Measurements from ENCODE around the gene HAO2.
"Not testable (repeated sequence)": the region's sequence is repeated elsewhere in the genome, so short reads cannot be mapped to it uniquely, and the experiment has no call there.

HAO2 gene

DNA sequence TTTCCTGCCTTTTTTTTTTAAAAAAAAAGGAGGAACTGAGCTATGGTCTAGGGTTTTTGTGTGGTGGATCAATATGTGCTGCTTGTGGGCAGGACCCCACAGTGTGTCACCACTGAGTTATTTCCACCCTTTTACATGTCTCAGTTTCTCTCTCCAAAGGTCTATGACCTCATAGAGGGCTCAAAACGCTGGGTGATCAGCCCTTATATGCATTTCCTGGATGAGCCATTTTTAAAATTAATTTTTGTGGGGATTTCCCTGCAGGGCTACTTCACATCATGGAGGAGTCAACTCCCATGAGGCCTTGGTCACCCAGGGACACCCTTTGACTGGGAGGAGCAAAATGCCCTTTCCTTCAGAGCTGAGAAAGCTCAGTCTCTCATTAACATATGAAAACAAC, 20.7 kb upstream of the HAO2 start:
- DNase-seq = no peak

DNA sequence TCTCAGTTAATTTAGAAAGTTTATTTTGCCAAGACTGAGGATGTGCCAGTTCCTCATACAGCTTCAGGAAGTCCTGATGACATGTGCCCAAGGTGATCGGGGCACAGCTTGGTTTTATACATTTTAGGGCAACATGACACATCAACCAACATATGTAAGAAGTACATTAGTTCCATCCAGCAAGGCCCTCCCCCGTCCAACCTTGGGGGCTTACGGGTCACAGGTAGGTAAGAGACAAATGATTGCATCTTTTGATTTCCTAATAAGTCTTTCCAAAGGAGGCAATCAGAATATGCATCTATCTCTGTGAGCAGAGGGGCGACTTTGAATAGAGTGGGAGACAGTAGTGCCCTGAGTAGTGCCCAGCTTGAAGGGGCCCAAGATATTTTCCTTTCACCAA, 19.6 kb upstream of the HAO2 start:
- DNase-seq = no peak

DNA sequence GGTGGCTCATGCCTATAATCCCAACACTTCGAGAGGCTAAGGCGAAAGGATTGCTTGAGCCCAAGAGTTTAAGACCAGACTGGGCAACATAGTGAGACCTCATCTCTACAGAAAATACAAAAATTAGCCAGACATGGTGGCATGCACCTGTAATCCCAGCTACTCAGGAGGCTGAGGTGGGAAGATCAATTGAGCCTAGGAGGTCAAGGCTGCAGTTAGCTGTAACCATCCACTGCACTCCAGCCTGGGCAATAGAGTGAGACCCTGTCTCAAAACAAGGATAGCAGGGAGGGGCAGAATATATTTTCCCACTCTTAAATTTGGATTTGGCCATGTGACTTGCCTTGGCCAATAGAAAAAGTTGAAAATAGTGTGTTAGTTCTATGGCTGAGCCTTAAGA, 17.7 kb upstream of the HAO2 start:
- not testable (repeated sequence) for DNase-seq

DNA sequence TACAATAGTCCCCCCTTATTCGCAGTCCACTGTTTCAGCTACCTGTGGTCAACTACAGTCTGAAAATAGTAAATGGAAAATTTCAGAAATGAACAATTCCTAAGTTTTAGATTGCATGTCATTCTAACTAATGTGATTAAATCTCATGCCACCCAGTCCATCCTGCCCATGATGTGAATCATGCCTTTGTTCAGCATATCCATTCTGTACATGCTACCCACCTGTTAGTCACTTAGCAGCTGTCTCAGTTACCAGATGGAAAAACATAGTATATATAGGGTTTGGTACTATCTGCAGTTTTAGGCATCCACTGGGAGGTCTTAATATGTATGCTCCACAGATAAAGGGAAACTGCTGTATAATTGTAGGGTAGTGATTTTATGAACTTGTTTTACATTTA, 16.6 kb upstream of the HAO2 start:
- no peak for DNase-seq

DNA sequence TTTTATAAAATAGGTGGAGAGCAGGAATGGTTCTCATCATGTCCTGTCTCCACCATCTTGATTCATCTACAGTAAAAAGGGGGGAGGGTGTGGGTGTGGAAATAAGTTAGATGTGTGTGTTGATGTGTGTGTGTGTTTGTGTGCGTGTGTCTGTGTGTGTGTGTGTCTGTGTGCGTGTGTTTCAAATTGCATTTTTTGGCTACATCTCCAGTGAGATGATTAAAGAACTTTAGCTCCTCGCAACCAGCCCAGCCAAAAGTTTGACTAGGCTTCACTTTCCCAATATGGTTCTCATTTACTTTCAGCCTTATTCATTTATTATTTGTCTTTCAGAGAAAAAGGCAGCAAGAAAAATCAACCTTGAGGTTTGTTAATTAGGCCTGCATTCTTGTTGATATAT, 14.7 kb upstream of the HAO2 start:
- no peak for DNase-seq

DNA sequence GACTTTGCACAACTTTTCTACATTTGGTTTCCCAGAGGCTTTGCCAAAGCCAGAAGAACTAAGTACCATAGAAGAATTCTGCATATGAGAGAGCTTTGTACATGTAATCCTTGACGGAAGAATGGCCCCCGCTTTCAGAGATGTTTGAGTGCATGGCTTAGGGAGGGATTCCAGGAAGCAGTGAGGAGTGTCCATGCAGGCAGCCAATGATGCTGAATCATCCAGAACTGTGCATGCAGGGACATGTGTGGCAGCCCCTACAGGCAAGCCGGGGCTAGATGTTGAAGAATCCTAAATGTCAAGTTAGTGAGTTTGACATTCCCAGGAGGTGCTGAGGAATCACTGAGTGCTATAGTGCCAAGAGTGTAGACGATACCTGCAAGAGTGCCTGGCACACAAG, 9.9 kb upstream of the HAO2 start:
- DNase-seq = no peak

DNA sequence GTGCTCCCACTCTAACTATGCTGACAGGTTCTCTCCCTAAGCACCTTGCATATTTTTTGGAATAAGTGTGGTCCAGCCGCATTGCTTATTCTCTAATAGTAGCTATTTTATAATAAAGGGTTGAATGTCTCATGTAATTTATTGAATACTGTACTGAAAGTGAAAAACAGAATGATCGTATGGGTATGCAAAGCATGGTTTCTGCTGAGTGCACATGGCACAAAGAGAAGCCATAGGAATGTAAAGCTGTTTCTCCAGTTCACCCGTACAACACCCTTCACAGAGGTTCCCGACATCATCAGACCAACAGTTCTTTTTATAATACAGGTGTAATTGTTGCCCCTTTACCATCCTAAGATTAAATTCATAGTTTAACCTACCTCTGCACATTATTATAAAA, 8.9 kb upstream of the HAO2 start:
- no peak for DNase-seq

DNA sequence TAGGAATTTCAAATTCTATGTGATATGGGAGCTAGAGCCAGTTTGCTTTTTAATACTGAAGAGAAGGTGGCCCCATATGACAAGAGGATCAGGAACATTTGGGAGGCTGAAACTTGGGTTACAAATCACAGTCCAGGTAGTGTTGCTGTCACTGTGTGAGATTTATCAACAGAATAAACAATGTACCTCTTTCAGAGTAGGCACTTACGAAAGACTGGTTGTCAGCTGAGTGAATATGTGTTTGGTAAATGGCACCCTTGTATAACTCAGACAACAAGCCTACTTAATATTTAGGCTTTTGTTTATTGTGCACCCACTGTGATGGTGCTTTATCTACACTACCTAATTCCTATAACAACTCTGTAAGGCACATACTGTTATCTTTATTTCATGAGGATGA, 7.4 kb upstream of the HAO2 start:
- DNase-seq = no peak

DNA sequence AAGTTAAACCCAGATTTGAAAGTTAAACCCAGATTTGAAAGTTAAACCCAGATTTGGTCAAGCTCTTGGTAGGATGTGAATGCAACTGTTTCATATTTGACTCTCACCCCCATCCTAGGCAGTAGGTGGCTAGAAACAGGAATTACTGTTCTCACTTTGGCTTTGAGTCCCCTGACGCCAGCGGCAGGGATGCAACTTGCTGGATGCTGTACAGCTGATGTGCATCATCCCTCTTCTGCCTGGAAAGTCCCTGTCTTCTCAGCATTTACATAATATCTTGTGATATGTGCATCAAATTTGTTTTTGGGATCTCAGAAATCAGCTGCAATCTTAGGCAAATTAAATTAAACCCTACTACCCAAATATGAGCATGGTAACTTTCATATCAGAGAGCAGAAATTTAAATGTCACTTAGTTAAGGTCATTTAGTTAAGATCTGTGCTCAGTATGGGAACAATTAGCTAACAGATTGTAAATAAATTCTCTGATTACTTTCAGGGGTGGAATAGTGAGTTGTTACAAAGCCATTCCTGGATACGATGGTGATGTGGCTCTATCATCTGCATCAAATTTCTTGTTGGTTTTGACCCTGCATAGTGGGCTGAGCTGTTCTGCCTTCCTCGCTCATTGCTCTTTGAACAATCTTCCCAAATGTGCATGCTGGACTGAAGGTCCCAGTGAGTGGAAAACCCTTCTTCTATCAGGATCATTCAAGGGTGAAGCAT, 6.8 kb upstream of the HAO2 start:
- DNase-seq = no peak

DNA sequence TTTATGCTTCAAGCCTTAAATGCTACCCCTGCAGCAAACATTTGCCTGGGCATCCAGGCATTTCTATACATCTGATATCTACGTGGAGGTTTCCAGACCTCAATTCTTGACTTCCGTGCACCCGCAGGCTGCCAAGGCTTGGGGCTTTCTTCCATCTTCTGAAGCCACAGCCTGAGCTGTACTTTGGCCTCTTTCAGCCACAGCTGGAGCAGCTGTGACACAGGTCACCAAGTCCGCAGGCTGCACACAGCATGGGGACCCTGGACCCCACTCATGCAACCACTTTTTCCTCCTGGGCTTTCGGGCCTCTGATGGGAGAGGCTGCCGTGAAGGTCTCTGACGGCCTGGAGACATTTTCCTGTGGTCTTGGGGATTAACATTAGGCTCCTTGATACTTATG, 5.4 kb upstream of the HAO2 start:
- no peak for DNase-seq

DNA sequence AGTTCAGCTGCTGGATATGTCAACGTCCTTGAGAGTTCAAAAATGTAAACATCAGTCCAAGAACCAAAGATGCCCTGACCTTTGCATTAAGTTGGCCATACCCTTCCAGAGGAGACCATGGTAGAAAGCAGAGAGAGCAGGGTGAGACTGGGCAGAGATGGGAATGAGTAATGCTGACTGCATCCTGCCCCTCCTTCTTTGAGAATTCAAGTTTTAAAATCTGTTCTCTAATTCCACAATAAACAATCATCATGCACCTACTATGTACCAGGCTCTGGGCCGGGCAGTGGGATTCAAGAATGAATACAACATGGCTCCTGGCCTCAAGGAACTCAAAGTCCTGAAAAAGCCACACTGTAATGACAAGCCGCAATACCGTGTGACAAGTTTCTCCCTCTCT, 3.9 kb upstream of the HAO2 start:
- DNase-seq = no peak

DNA sequence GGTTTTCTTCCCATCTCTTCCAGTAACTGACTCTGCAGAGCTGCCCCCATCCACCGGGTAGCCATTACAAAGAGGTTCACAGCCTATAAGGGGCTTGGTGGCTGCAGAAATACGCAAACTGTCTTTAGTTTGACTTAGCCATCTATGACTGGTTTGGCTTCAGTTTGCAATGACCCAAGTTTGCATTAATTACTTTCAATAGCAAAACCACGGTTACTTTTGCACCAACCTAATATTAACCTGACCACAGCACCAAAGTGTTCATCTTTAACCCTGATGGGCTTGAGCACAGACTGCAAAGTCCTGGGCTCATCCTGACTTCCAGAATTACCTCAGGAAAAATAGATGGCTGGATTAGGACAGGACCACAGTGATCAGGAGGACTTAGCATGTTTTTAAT, 2.2 kb upstream of the HAO2 start:
- DNase-seq = no peak

DNA sequence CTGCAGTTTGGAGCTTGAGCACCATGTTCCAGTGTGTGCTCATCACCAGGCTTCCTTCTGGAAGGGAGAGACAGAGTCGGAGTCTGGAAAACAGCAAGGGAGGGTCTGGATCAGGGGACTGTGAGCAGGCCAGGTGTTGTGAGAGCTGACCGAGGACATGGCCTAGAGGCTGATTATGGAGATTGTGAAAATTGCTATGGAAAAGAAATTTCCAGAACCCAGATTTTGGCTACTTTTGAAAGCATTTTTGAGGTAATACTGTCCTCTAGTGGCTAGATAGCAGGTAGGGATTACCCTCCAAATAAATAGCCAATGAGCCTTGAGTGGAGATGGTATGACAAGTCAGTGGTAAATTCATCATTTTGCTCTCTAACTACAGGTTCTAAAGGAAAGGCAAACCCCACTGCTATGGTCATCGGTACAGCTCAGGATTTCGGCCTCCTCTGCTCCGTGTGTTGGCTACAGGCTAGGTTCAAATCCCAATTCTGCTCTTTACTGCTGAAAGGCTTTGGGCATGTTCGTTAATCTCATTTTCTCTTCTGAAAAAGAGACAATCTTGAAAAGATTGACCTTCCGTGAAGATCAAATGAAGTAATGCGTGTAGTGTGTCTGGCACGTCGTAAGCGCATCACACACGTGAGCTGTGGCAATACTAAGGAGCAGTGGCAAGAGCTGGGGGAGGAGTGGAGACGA, 1.0 kb upstream of the HAO2 start:
- DNase-seq = no peak

DNA sequence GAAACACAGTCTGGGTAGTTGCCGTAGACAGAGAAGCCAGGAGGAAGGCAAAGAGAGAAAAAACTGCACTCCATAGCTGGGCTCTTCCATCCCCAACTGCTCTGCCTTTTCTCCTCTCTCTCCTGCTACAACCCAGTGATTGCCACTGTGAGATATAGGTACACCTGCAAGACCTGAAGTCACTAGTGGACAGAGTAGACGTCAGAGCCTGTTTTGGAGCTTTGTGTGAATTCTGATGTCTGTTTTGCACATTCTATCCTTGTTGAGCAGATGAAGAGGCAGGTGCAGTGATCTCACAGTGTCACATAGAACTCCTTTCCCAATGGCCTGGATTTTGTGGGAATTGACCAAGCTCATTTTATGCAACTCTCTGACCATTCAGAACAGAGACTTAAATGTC, 2.2 kb downstream of the HAO2 start:
- DNase-seq = no peak

DNA sequence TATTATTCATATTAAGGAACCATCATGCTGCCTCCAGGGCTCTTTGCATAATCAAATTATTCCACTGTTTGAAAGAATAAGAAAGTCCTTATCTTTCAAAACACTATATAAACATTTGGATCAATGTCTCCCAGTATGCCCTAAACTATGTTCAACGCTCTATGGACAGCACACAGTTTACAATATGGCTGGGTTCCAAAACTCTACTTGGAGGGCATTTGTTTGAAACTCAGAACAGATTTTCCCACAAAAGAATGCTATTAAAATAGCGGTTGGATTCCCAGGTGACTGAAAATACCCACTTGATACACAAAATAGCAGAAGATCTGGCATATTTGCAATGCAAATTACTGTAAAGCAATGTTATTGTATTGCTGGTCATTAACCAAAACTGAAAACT, 3.2 kb downstream of the HAO2 start:
- DNase-seq = no peak

DNA sequence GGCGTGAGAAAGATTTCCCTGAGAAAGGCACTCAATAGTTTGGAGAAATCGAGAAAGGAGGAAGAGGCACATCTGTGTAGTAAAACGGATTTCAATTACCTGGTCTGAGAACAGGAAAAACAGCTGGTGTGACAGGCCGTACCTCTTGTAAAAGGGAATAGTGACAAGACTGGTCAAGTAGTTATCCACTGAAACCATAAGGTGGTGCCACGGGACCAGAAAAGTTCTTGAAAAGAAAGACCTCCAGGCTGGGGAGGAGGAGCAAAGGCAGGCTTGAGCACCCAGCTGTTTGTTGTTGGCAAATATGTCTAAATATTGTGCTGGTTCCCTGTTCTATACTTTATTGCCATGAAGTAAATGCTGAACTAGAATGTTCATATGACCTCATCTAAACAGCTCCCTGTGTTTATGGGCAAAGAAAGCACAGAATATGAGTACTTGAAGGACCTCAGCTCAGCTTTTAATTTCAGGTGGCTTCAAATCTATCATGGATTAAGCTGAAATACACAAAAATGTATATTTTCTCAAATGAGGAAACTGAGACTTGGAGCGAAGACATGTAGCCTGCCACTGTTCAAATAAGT, 4.0 kb downstream of the HAO2 start:
- DNase-seq = no peak

DNA sequence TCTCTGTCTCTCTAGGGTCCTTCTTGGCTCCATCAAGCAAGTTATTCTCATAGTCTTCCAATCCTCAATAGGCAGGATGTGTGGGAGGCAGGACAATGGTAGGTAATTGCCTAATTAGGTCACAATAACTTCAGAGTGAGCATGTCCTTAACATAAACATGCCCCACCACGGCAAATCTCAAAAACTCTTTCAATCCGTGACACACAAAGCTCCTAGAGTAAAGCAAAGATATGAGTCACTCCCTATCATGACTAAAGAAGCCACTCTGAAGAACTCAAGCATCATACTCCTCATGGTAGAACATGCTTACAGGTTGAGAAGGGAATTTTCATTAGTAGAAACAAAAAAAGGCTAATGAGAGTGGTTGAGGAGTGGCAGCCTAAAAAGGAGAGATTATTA, 4.9 kb downstream of the HAO2 start:
- no peak for DNase-seq

DNA sequence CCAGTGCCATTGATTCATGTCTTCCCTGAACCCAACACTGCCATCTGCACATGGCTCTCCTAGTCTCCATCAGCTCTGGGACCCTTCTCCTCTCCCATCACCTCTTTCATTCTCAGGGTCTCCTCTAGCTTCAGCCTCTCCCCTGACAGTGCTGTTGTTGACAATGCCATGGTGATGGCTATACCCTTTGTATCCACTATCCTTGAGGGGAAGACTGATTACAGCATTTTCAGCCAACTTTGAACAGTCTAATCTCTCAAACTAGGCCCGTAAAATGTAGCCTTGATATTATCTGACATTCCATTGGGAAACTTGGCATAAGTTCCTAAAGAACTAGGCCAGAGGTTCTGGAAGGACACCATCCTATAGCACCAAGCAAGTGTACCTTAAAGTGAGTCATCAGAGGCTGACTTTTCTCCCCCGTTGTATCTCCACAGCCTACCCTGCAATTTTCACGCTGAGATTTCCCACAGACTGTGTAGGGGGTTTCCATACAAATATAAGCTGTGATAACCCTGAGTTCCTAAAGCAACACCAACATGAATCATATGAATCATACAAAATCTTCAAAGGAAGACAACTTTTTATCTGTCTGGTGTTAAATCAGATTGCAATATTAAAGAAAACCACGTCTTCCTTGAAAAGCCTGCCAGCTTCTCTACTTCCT, 5.8 kb downstream of the HAO2 start:
- DNase-seq = no peak

DNA sequence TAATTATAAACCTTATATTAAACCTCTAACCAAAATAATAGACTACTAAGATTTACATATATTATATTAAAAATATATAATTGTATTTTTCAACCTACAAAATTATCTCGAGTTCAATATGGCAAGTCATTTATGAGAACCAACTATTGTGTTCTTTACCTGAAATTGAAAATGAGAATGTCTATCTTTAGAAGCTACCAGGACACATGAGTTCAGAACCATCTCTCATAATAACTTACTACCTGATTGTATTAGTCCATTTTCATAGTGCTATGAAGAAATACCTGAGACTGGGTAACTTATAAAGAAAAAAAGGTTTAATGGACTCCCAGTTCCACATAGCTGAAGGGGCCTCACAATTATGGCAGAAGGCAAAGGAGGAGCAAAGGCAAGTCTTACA, 6.8 kb downstream of the HAO2 start:
- no peak for DNase-seq

DNA sequence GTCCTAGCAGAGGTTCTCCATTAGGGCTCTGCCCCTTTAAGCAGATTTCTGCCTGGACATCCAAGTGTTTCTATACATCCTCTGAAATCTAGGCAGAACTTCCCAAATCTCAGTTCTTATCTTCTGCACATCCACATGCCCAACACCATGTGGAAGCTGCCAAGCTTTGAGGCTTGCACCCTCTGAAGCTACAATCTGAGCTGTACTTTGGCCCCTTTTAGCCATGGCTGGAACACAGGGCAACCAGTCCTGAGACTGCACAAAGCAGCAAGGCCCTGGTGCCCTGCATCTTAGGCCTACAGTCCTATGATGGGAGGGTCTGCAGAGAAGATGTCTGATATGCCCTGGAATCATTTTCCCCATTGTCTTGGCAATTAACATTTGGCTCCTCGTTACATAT, 8.0 kb downstream of the HAO2 start:
- no peak for DNase-seq

DNA sequence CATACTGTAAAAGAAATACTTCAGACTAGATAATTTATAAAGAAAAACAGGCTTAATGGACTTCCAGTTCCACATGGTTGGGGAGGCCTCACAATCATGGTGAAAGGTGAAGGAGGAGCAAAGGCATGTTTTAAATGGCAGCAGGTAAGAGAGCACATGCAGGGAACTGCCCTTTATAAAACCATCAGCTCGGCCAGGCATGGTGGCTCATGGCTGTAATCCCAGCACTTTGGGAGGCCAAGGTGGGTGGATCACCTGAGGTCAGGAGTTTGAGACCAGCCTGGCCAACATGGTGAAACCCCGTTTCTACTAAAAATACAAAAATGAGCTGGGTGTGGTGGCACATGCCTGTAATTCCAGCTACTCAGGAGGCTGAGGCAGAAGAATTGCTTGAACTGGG, 9.0 kb downstream of the HAO2 start:
- DNase-seq = not testable (repeated sequence)

DNA sequence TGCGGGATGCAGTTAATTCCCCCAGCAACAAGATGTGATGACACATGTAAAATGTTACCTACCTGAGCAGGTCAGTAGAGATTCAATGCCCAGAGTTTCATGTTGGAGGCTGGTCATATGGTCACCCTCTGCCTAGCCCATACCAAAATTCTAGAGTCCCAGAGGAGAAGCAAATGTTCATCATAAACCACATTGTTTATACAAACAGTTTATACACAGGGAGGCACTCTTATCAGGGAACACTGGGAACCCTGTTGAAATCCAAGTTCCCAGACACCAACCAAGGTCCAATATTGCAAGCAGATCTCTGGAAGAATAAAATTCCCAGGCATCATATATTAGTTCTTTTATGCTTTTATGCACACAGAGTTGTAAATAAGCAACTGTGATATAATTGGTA, 10.5 kb downstream of the HAO2 start:
- no peak for DNase-seq

DNA sequence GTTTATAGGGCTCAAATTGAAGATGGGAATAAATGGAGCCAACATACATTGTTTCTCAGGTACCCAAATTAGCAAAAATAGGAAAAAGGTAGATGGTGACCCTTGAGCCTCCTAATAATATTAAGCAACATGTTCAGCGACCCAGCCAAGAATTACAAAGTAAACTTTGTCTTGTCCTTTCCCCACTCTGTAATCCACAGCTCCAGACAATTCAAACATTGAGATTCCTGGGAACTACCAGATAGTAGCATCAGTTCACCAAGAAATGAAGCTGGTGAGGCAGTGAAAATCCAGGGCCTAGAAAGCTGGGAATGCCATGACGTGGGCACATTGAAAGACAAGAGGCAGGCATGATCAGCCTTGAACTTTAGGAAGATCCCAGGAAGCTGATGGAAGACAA, 11.7 kb downstream of the HAO2 start:
- DNase-seq = no peak

DNA sequence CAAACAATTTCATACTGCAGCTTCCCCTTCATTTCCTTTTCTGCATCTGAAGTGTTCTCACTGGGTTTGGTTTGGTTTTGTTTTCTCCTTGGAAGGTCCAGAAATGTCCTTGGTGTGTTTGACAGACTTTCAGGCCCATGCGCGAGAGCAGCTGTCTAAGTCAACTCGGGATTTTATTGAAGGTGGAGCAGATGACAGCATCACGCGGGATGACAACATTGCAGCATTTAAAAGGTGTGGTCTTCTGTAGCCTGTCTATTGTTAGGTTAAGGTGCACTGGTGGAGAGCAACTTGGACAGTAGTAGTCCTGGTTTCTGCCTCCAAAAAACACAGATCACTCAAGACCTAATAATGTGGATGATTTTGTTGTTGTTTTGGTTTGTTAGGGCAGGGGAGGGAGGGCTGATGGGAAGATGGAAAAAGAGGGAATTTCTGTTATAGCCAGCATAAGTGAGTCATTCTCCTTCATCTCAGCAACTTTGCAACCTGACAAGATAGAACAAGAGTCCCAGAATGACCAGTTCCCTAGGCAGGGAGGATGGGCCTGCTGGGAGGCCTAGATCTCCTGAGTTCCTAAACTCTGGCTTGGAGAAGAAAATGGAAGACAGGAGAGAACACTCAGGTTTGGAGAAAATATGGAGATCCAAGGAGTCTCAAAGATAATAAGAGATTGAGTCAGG, 12.5 kb downstream of the HAO2 start:
- no peak for DNase-seq

All from activated naive CD4-positive, alpha-beta T cell treated with anti-CD3 and anti-CD28 coated beads, Interleukin-2, amount 50 U/mL, for 16 hours (primary cell).